ENCODE results near the gene KCNH8. TPM values are rescaled to one million over a fixed set of nuclear protein-coding genes. Genes with fewer than 3 reads are reported as not detected.

KCNH8 gene
- total and polyA plus RNA-seq, 7 donors: 0.11 to 0.24 TPM; not detected in 5

- Histone ChIP-seq H3K4me3 (no peak overlapping the region), H3K27ac (no peak overlapping the region), H3K27me3 (ENCODE audit: insufficient read depth in 3 of 3, low read length in 2 of 3) (peaks cover 0 to 3% (median 3%) of the 10 kb centered on the region in 3 donors), H3K4me1 (no peaks in the 10 kb centered on the region), H3K36me3 (ENCODE audit: insufficient read depth in 1 of 2, low read depth in 1 of 2) (no peaks in the 10 kb centered on the region), H3K9me3 (no peaks in the 10 kb centered on the region)
- 75 to 100% (median 87%) methylated on average over 1 of the region's 1 CpG for WGBS, 3 donors
- no peak for ATAC-seq
- DNase-seq: no peak
- intact Hi-C loops (cut with DNase I): no loop called here
- TF ChIP-seq CTCF (IDR thresholded peaks at IDR 0.05): no peak
Observed at GRCh38 chr3:19106307-19106706, 42.0 kb upstream of the KCNH8 start.

- H3K4me3 ChIP-seq: no peak overlapping the region
- no peak for TF ChIP-seq CTCF (IDR thresholded peaks at IDR 0.05)
- 36 to 58% (median 45%) methylated on average over 2 to 3 of the region's 3 CpGs for WGBS, 3 donors
- H3K36me3 ChIP-seq (ENCODE audit: insufficient read depth in 1 of 2, low read depth in 1 of 2): no peaks in the 10 kb centered on the region
- no peak for DNase-seq
- H3K9me3 ChIP-seq: no peaks in the 10 kb centered on the region
- no peak overlapping the region for H3K27ac ChIP-seq
- peaks cover 0 to 3% (median 3%) of the 10 kb centered on the region in 3 donors for H3K27me3 ChIP-seq (ENCODE audit: insufficient read depth in 3 of 3, low read length in 2 of 3)
- no peaks in the 10 kb centered on the region for H3K4me1 ChIP-seq
- no peak for ATAC-seq
- intact Hi-C loops (cut with DNase I): no loop called here
Observed at GRCh38 chr3:19107719-19108118, 40.6 kb upstream of the KCNH8 start.

- no peak overlapping the region for H3K27ac ChIP-seq
- H3K4me3 ChIP-seq: no peak overlapping the region
- H3K27me3 ChIP-seq (ENCODE audit: insufficient read depth in 3 of 3, low read length in 2 of 3): peaks cover 0 to 3% (median 0%) of the 10 kb centered on the region in 3 donors
- ATAC-seq (no peak), DNase-seq (no peak)
- 71 to 77% (median 72%) methylated on average over 1 of the region's 1 CpG for WGBS, 3 donors
- no peaks in the 10 kb centered on the region for H3K4me1 ChIP-seq
- intact Hi-C loops (cut with DNase I): no loop called here
- TF ChIP-seq CTCF (IDR thresholded peaks at IDR 0.05): no peak
- H3K9me3 ChIP-seq: no peaks in the 10 kb centered on the region
- no peaks in the 10 kb centered on the region for H3K36me3 ChIP-seq (ENCODE audit: insufficient read depth in 1 of 2, low read depth in 1 of 2)
Observed at GRCh38 chr3:19110335-19110895, 37.9 kb upstream of the KCNH8 start.

- Histone ChIP-seq H3K36me3 (ENCODE audit: insufficient read depth in 1 of 2, low read depth in 1 of 2) (no peaks in the 10 kb centered on the region), H3K4me3 (no peak overlapping the region), H3K27ac (no peak overlapping the region), H3K9me3 (no peaks in the 10 kb centered on the region), H3K4me1 (no peaks in the 10 kb centered on the region), H3K27me3 (ENCODE audit: insufficient read depth in 3 of 3, low read length in 2 of 3) (no peaks in the 10 kb centered on the region)
- intact Hi-C loops (cut with DNase I): no loop called here
- ATAC-seq: no peak
- 23 to 42% (median 24%) methylated on average over 1 of the region's 1 CpG for WGBS, 3 donors
- TF ChIP-seq CTCF (IDR thresholded peaks at IDR 0.05): no peak
- DNase-seq: no peak
Observed at GRCh38 chr3:19114461-19114860, 33.8 kb upstream of the KCNH8 start.

GRCh38 chr3:19116239-19116638 lies 32.1 kb upstream of the KCNH8 start:
- Histone ChIP-seq H3K27me3 (ENCODE audit: insufficient read depth in 3 of 3, low read length in 2 of 3) (no peaks in the 10 kb centered on the region), H3K4me3 (no peak overlapping the region), H3K4me1 (no peaks in the 10 kb centered on the region), H3K36me3 (ENCODE audit: insufficient read depth in 1 of 2, low read depth in 1 of 2) (no peaks in the 10 kb centered on the region), H3K27ac (no peak overlapping the region), H3K9me3 (no peaks in the 10 kb centered on the region)
- 64 to 73% (median 69%) methylated on average over 2 of the region's 2 CpGs for WGBS, 3 donors
- no peak for DNase-seq
- intact Hi-C loops (cut with DNase I): no loop called here
- ATAC-seq: no peak
- TF ChIP-seq CTCF (IDR thresholded peaks at IDR 0.05): no peak

Measured in psoas muscle (tissue), 8 donors.